H1 (cell line): ENCODE data around the gene CTSC. TPM values are rescaled to one million over a fixed set of nuclear protein-coding genes. Genes with fewer than 3 reads are reported as not detected.

Experiments
- CTCF ChIA-PET: fragments of 300-600 bp; sonication (Branson Sonifier 250); formaldehyde crosslinking; loops from one replicate; lab custom pipeline; 2021; ENCODE audit not compliant: partially characterized antibody; lab: Charles Lee
- POLR2A ChIA-PET: fragments of 300-600 bp; sonication (Branson Sonifier 250); formaldehyde crosslinking; loops from one replicate; lab custom pipeline; 2021; ENCODE audit warnings: inconsistent platforms; ENCODE audit not compliant: partially characterized antibody; lab: Charles Lee
- DNase-seq, 2 experiments: peaks; one replicate each; pipeline versions ENCODE4 v3.0.0 to v3.0.0-alpha.2; 2010 to 2022; ENCODE audit warnings: low spot score in 2 of 2, low read depth in 1 of 2, mixed read lengths in 1 of 2
- FAIRE-seq: peaks from 2 replicates; lab custom pipeline; 2011; peaks lifted over from hg19 to GRCh38; lab: Jason Lieb, UNC
- H2AFZ ChIP-seq: 2 replicates; pipeline ENCODE4 v1.8.1; 2012; ENCODE audit warnings: low read length, inconsistent platforms
- H2AK5ac ChIP-seq: 2 replicates; pipeline ENCODE4 v1.6.1; 2013; ENCODE audit warnings: low read depth, low read length
- H2BK120ac ChIP-seq: replicated peaks from 2 replicates; pipeline ENCODE3; 2013; ENCODE audit warnings: low read depth, low read length, inconsistent platforms
- H2BK12ac ChIP-seq: 2 replicates; pipeline ENCODE4 v1.6.1; 2013; ENCODE audit warnings: low read depth, low read length
- H2BK15ac ChIP-seq: 2 replicates; pipeline ENCODE4 v1.6.1; 2013; ENCODE audit warnings: low read length
- H2BK20ac ChIP-seq: 2 replicates; pipeline ENCODE4 v1.6.1; 2013; ENCODE audit warnings: low read length
- H2BK5ac ChIP-seq: 2 replicates; pipeline ENCODE4 v1.6.1; 2013; ENCODE audit warnings: low read depth, low read length
- H3K14ac ChIP-seq: 2 replicates; pipeline ENCODE4 v1.6.1; 2013; ENCODE audit warnings: inconsistent platforms; ENCODE audit not compliant: insufficient read length
- H3K18ac ChIP-seq: 2 replicates; pipeline ENCODE4 v1.6.1; 2013; ENCODE audit warnings: low read length; ENCODE audit errors: extremely low read depth
- H3K23ac ChIP-seq: 2 replicates; pipeline ENCODE4 v1.6.1; 2013; ENCODE audit warnings: inconsistent platforms; ENCODE audit not compliant: insufficient read length
- H3K23me2 ChIP-seq: 2 replicates; pipeline ENCODE4 v1.6.1; 2013; ENCODE audit warnings: low read depth, low read length
- H3K27ac ChIP-seq: 2 replicates; pipeline ENCODE4 v1.6.1; 2011; ENCODE audit warnings: low read depth, low read length, inconsistent platforms
- H3K27me3 ChIP-seq, 4 experiments: replicated peaks in 1 of 4; 1 replicate in 1 of 4; 2 replicates in 3 of 4; pipeline versions ENCODE4 v1.6.1 to v1.8.1; 2011 to 2013; ENCODE audit warnings: low read length in 3 of 4, mild to moderate bottlenecking in 3 of 4, inconsistent platforms in 2 of 4, mixed read lengths in 2 of 4, moderate library complexity in 1 of 4; ENCODE audit not compliant: control insufficient read depth in 3 of 4, insufficient read depth in 3 of 4; ENCODE audit errors: extremely low read depth in 1 of 4
- H3K36me3 ChIP-seq, 4 experiments: 2 replicates each; pipeline versions ENCODE4 v1.6.1 to v1.8.1; 2011 to 2013; ENCODE audit warnings: mild to moderate bottlenecking in 4 of 4, low read length in 3 of 4, moderate library complexity in 2 of 4, control low read depth in 1 of 4, inconsistent platforms in 1 of 4; ENCODE audit not compliant: insufficient read depth in 4 of 4, control insufficient read depth in 2 of 4
- H3K4ac ChIP-seq: replicated peaks from 2 replicates; pipeline ENCODE3; 2013; ENCODE audit warnings: low read length, low read depth, mixed read lengths, inconsistent platforms; ENCODE audit not compliant: insufficient read length
- H3K4me1 ChIP-seq, 4 experiments: replicated peaks in 1 of 4; 1 replicate in 1 of 4; 2 replicates in 3 of 4; pipeline versions ENCODE4 v1.6.1 to v1.8.1; 2011 to 2013; ENCODE audit warnings: low read length in 3 of 4, inconsistent platforms in 2 of 4, mixed read lengths in 1 of 4; ENCODE audit not compliant: insufficient read depth in 4 of 4, control insufficient read depth in 3 of 4
- H3K4me2 ChIP-seq, 2 experiments: 2 replicates each; pipeline versions ENCODE4 v1.6.1 to v1.8.1; 2011 to 2013; ENCODE audit warnings: low read depth in 2 of 2, low read length in 2 of 2, control low read depth in 1 of 2, inconsistent platforms in 1 of 2, mild to moderate bottlenecking in 1 of 2; ENCODE audit not compliant: insufficient read depth in 1 of 2
- H3K4me3 ChIP-seq, 4 experiments: fragments of 200-600, 300-600 bp in 1 of 4; sonication (generic), shearing (Covaris generic), sonication (Bioruptor Twin) in 1 of 4; 2 replicates each; pipeline versions ENCODE4 v1.5.1 to v1.8.1; 2011 to 2016; ENCODE audit warnings: low read length in 4 of 4, low read depth in 3 of 4, control low read depth in 2 of 4, inconsistent platforms in 2 of 4, mild to moderate bottlenecking in 2 of 4, mixed read lengths in 1 of 4, moderate library complexity in 1 of 4; ENCODE audit not compliant: insufficient read depth in 2 of 4; ENCODE audit errors: extremely low read depth in 1 of 4
- H3K56ac ChIP-seq: replicated peaks from 2 replicates; pipeline ENCODE3; 2013; ENCODE audit warnings: low read depth, mild to moderate bottlenecking, mixed read lengths, low read length, inconsistent platforms; ENCODE audit not compliant: insufficient read length
- H3K79me1 ChIP-seq: 2 replicates; pipeline ENCODE4 v1.6.1; 2013; ENCODE audit warnings: low read depth, low read length, control low read depth
- H3K79me2 ChIP-seq, 2 experiments: 2 replicates each; pipeline versions ENCODE4 v1.6.1 to v1.8.1; 2012 to 2013; ENCODE audit warnings: low read length in 2 of 2, mild to moderate bottlenecking in 2 of 2, inconsistent platforms in 1 of 2; ENCODE audit not compliant: insufficient read depth in 2 of 2, control insufficient read depth in 1 of 2
- H3K9ac ChIP-seq, 4 experiments: replicated peaks in 1 of 4; 1 replicate in 1 of 4; 2 replicates in 3 of 4; pipeline versions ENCODE4 v1.6.1 to v1.8.1; 2011 to 2013; ENCODE audit warnings: low read depth in 3 of 4, low read length in 3 of 4, control low read depth in 2 of 4, mild to moderate bottlenecking in 2 of 4, moderate library complexity in 2 of 4, inconsistent platforms in 1 of 4; ENCODE audit errors: extremely low read depth in 1 of 4
- H3K9me3 ChIP-seq, 2 experiments: 2 replicates each; pipeline versions ENCODE4 v1.6.1 to v1.8.1; 2012 to 2013; ENCODE audit warnings: mild to moderate bottlenecking in 2 of 2, moderate library complexity in 2 of 2, control low read depth in 1 of 2, inconsistent platforms in 1 of 2, low read depth in 1 of 2, low read length in 1 of 2, mixed read lengths in 1 of 2; ENCODE audit not compliant: insufficient read depth in 2 of 2
- H4K20me1 ChIP-seq, 2 experiments: replicated peaks in 1 of 2; 2 replicates each; pipeline versions ENCODE3 to v1.8.1; 2011 to 2013; ENCODE audit warnings: inconsistent platforms in 2 of 2, low read length in 2 of 2, mild to moderate bottlenecking in 1 of 2; ENCODE audit not compliant: insufficient read depth in 2 of 2, control insufficient read depth in 1 of 2
- H4K5ac ChIP-seq: 2 replicates; pipeline ENCODE4 v1.6.1; 2013; ENCODE audit warnings: low read length, low read depth, mixed read lengths, inconsistent platforms; ENCODE audit not compliant: insufficient read length
- H4K8ac ChIP-seq: 2 replicates; pipeline ENCODE4 v1.8.0; 2013; ENCODE audit warnings: mild to moderate bottlenecking, moderate library complexity, low read length, inconsistent platforms; ENCODE audit not compliant: insufficient read depth; ENCODE audit errors: extremely low read depth
- H4K91ac ChIP-seq: replicated peaks from 2 replicates; pipeline ENCODE3; 2013; ENCODE audit warnings: low read length, mixed read lengths, inconsistent platforms; ENCODE audit not compliant: insufficient read length
- BACH1 ChIP-seq: IDR thresholded peaks from 2 replicates; pipeline ENCODE4 v1.6.1; 2012; ENCODE audit warnings: low read length, improper control_type of control experiment
- BCL11A ChIP-seq, 2 experiments: IDR thresholded peaks; one replicate each; pipeline ENCODE4 v1.6.1; 2011; ENCODE audit warnings: low read depth in 2 of 2, low read length in 2 of 2, mild to moderate bottlenecking in 2 of 2
- CREB1 ChIP-seq: IDR thresholded peaks from 2 replicates; pipeline ENCODE4 v1.6.1; 2012; ENCODE audit warnings: inconsistent platforms
- RNF2 ChIP-seq: fragments of 200-900, 300-1000 bp; sonication (generic); IDR thresholded peaks from 2 replicates; pipeline ENCODE4 v1.7.1; 2016; ENCODE audit warnings: borderline replicate concordance, low read depth, mild to moderate bottlenecking, antibody characterized with exemption, low read length; ENCODE audit not compliant: poor library complexity, severe bottlenecking; ENCODE audit errors: missing control alignments
- SP1 ChIP-seq: IDR thresholded peaks from 2 replicates; pipeline ENCODE4 v1.6.1; 2011; ENCODE audit warnings: low read depth, low read length
- TEAD4 ChIP-seq: IDR thresholded peaks from 2 replicates; pipeline ENCODE4 v1.6.1; 2012; ENCODE audit warnings: low read depth, low read length, inconsistent platforms, mixed read lengths
- WGBS, 2 experiments: shearing (Covaris generic) in 1 of 2; methylation state at CpG; one replicate each; pipeline versions ENCODE4 v1.1.6 to v1.1.7; 2013 to 2015; ENCODE audit warnings: low lambda C conversion rate in 2 of 2, mixed read lengths in 2 of 2, inconsistent platforms in 1 of 2, low coverage in 1 of 2, missing lambda C conversion rate in 1 of 2; ENCODE audit not compliant: insufficient replicate concordance in 2 of 2, insufficient coverage in 1 of 2, insufficient read length in 1 of 2; ENCODE audit errors: extremely low coverage in 1 of 2, missing lambda C conversion rate in 1 of 2; 5-methylcytosine and 5-hydroxymethylcytosine counted together
- polyA plus RNA-seq, 7 experiments: library from polyadenylated mRNA; depleted of rRNA in 3 of 7; stranded (reverse) in 5 of 7; unstranded in 2 of 7; fragments of >200 nt in 5 of 7; fragments of 200-250 nt in 2 of 7; gene quantifications; 1 replicate in 5 of 7; 2 replicates in 1 of 7; 4 replicates in 1 of 7; pipeline versions ENCODE4 v1.2.1 to v1.2.3, GENCODE V29; 2011 to 2013; ENCODE audit warnings: missing spikeins in 2 of 7, mixed read lengths in 2 of 7
- total RNA-seq: library from RNA; stranded (reverse); fragmentation: NEBNext Ultra II Directional; extraction: Animal tissue kit (Norgen Biotek cat#: 25700); gene quantifications from 2 replicates; pipeline ENCODE4 v1.2.1, GENCODE V29; 2021
- TF ChIP-seq, protein P1 (sequence below), 3 experiments: IDR thresholded peaks; 1 replicate in 2 of 3; 2 replicates in 1 of 3; pipeline versions ENCODE4 v1.5.1 to v1.6.1; 2011; ENCODE audit warnings: low read length in 3 of 3, mild to moderate bottlenecking in 3 of 3, inconsistent platforms in 2 of 3, low read depth in 1 of 3, moderate library complexity in 1 of 3; ENCODE audit not compliant: insufficient read depth in 1 of 3; ENCODE audit errors: control extremely low read depth in 1 of 3

CTSC gene
- total and polyA plus RNA-seq, 2 of the 8 experiments (the other 6 are each of a cell fraction or from before 2014, with no cell fraction given): 347 to 369 TPM

DNA sequence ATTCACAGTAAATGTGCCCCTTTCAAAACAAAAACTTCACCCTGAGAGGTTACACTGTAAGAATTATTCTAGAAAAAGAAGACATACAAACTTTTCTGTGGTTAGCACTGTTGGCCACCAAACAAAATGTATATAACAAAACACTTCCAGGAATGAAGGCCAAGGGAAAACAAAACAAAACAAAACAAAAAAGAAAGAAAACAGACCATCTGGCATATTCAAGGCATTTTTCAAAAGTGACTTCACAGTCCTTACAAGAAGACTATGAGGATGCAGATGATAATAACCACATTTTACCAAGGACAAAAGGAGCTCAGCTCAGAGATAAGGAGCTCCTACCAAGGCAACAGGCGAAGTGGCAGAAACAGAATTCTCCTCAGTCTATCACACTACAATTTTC lies 24.9 kb downstream of the CTSC start:
- FAIRE-seq: no peak
- TF ChIP-seq BCL11A (IDR thresholded peaks at IDR 0.05; ENCODE audit: low read depth in 2 of 2, low read length in 2 of 2) (no peak), SP1 (no peak), BACH1 (no peak), RNF2 (no peak), CREB1 (no peak), TEAD4 (no peak)
- TF ChIP-seq, protein P1, sequence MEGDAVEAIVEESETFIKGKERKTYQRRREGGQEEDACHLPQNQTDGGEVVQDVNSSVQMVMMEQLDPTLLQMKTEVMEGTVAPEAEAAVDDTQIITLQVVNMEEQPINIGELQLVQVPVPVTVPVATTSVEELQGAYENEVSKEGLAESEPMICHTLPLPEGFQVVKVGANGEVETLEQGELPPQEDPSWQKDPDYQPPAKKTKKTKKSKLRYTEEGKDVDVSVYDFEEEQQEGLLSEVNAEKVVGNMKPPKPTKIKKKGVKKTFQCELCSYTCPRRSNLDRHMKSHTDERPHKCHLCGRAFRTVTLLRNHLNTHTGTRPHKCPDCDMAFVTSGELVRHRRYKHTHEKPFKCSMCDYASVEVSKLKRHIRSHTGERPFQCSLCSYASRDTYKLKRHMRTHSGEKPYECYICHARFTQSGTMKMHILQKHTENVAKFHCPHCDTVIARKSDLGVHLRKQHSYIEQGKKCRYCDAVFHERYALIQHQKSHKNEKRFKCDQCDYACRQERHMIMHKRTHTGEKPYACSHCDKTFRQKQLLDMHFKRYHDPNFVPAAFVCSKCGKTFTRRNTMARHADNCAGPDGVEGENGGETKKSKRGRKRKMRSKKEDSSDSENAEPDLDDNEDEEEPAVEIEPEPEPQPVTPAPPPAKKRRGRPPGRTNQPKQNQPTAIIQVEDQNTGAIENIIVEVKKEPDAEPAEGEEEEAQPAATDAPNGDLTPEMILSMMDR (IDR thresholded peaks at IDR 0.05; ENCODE audit: control extremely low read depth in 1 of 3, insufficient read depth in 1 of 3, low read depth in 1 of 3, low read length in 3 of 3): no peak
- H2BK5ac ChIP-seq: no peak overlapping the region
- no peak overlapping the region for H3K23ac ChIP-seq
- H3K27me3 ChIP-seq: no peaks in the 10 kb centered on the region
- ChIA-PET POLR2A (interaction anchor here (1.0 kb wide), 2 partner anchors 25 to 134 kb away, joined by 3 to 5 read pairs; partner anchors contain the start of gene CTSC), CTCF (interaction anchor here (0.8 kb wide), 1 partner anchor 55 kb away, joined by 3 read pairs; no protein-coding TSS in a partner anchor)
- no peak overlapping the region for H4K5ac ChIP-seq
- no peak overlapping the region for H3K9ac ChIP-seq
- H3K23me2 ChIP-seq: no peaks in the 10 kb centered on the region; the same call in 1 of the 2 replicates
- no peak for DNase-seq
- H2BK120ac ChIP-seq: no peak overlapping the region
- peaks cover 2 to 21% (median 8%) of the 10 kb centered on the region in 4 experiments; a peak in 6 of 7 replicates for H3K4me1 ChIP-seq
- H3K14ac ChIP-seq: no peak overlapping the region
- no peak overlapping the region for H2BK15ac ChIP-seq
- peaks cover 0 to 56% of the 10 kb centered on the region in 2 experiments; a peak in 3 of 4 replicates for H3K79me2 ChIP-seq
- no peak overlapping the region for H2AFZ ChIP-seq
- H2BK20ac ChIP-seq: no peak overlapping the region
- no peaks in the 10 kb centered on the region for H4K20me1 ChIP-seq
- WGBS, 2 experiments: 0% methylated on average over 1 of the region's 1 CpG; no CpG with 5 or more reads in 1 of the 2 experiments
- no peak overlapping the region for H2BK12ac ChIP-seq
- H4K8ac ChIP-seq: no peak overlapping the region
- H2AK5ac ChIP-seq: no peak overlapping the region
- peak overlapping the region in 1 of 2 experiments; percentile 17; a peak in 1 of 4 replicates for H3K4me2 ChIP-seq
- no peak overlapping the region for H3K27ac ChIP-seq
- H4K91ac ChIP-seq: no peak overlapping the region
- H3K56ac ChIP-seq: no peak overlapping the region
- H3K9me3 ChIP-seq: no peaks in the 10 kb centered on the region
- H3K4ac ChIP-seq: no peak overlapping the region
- peaks cover 4 to 55% (median 17%) of the 10 kb centered on the region in 4 experiments; a peak in 7 of 8 replicates for H3K36me3 ChIP-seq
- no peak overlapping the region for H3K18ac ChIP-seq
- 0 out of 2 replicates have a peak, but pooled peaks cover 3% of the 10 kb centered on the region for H3K79me1 ChIP-seq
- no peak overlapping the region for H3K4me3 ChIP-seq
